ENCODE results near the gene SOD1. TPM values are rescaled to one million over a fixed set of nuclear protein-coding genes. Genes with fewer than 3 reads are reported as not detected.

Gene SOD1
- total RNA-seq, 1 donor: 207 TPM

DNA sequence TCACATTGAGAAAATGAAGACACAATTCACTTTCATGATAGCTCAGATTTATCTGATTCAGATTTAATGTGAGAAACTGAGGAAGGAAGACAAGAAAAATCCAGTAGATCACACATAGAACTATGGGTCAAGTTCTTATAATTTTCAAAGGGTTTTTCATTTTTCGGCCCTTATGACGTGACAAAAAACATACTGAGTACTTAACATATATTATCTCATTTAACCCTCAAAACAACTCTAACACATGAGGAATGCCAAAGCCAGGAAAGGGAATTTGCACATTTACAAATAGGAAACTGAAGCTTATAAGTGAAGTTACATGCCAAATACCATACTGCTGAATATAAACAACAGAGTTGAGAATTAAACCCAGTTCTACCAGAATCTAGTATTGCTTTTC lies 27.6 kb downstream of the SOD1 start:
- peaks cover 4% of the 10 kb centered on the region for H4K20me1 ChIP-seq (ENCODE audit: insufficient read depth, low read length)
- H3K27me3 ChIP-seq (ENCODE audit: insufficient read depth, low read length): no peaks in the 10 kb centered on the region
- no peak overlapping the region for H3K4me3 ChIP-seq (ENCODE audit: insufficient read depth, low read length)
- no peak overlapping the region for H3K4me2 ChIP-seq (ENCODE audit: insufficient read depth, low read length)
- no peak overlapping the region for H3K27ac ChIP-seq (ENCODE audit: low read depth, low read length)
- peaks cover 22% of the 10 kb centered on the region for H3K79me2 ChIP-seq (ENCODE audit: insufficient read depth, low read length)
- H3K4me1 ChIP-seq (ENCODE audit: insufficient read depth, low read length): peaks cover 14% of the 10 kb centered on the region
- no peak for DNase-seq (ENCODE audit: insufficient read length, low spot score, missing footprints)
- no peak overlapping the region for H2AFZ ChIP-seq (ENCODE audit: low read length)
- TF ChIP-seq, protein P1, sequence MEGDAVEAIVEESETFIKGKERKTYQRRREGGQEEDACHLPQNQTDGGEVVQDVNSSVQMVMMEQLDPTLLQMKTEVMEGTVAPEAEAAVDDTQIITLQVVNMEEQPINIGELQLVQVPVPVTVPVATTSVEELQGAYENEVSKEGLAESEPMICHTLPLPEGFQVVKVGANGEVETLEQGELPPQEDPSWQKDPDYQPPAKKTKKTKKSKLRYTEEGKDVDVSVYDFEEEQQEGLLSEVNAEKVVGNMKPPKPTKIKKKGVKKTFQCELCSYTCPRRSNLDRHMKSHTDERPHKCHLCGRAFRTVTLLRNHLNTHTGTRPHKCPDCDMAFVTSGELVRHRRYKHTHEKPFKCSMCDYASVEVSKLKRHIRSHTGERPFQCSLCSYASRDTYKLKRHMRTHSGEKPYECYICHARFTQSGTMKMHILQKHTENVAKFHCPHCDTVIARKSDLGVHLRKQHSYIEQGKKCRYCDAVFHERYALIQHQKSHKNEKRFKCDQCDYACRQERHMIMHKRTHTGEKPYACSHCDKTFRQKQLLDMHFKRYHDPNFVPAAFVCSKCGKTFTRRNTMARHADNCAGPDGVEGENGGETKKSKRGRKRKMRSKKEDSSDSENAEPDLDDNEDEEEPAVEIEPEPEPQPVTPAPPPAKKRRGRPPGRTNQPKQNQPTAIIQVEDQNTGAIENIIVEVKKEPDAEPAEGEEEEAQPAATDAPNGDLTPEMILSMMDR (IDR thresholded peaks at IDR 0.05; ENCODE audit: extremely low read depth, low read depth, low read length): no peak
- no peaks in the 10 kb centered on the region for H3K9me3 ChIP-seq (ENCODE audit: low read depth, low read length)
- H3K36me3 ChIP-seq (ENCODE audit: insufficient read depth, low read length): peaks cover 79% of the 10 kb centered on the region

DNA sequence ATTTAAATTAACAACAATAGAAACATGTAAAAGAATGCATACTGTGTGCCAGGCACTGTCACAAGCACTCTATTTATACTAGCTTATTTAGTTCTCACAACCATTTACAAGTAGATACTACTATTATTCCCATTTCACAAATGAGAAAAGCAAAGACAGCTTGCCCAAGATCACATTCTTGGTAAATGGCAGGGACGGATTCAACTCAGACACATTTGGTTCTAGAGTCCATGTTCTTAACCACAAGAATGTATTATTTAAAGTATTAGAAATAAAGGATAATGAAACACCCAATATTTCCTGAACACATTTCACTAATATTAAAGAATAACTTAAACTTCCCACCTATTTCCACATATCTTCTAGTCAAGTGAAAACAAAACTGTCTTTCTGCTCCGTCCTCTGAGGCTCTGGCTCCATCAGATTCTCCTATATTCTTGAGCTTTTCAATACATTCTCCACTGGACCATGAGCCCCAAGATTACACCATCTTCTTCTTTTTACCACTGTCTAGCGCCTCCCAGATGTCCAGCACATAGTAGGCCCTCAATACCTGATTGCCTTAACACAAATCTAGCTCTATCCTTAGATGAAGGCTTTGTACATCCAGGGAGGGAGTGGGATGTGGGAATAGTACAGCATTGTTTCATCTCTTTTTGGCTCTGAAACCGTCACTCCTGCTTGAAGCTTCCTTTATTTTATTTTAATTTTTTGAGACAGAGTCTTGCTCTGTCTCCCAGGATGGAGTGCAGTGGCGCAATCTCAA lies 29.3 kb downstream of the SOD1 start:
- H3K4me2 ChIP-seq (ENCODE audit: insufficient read depth, low read length): no peak overlapping the region
- no peaks in the 10 kb centered on the region for H3K9me3 ChIP-seq (ENCODE audit: low read depth, low read length)
- no peaks in the 10 kb centered on the region for H4K20me1 ChIP-seq (ENCODE audit: insufficient read depth, low read length)
- H3K79me2 ChIP-seq (ENCODE audit: insufficient read depth, low read length): peaks cover 24% of the 10 kb centered on the region
- TF ChIP-seq, protein P1 (IDR thresholded peaks at IDR 0.05; ENCODE audit: extremely low read depth, low read depth, low read length): no peak
- H2AFZ ChIP-seq (ENCODE audit: low read length): no peak overlapping the region
- no peak overlapping the region for H3K4me3 ChIP-seq (ENCODE audit: insufficient read depth, low read length)
- no peak overlapping the region for H3K27ac ChIP-seq (ENCODE audit: low read depth, low read length)
- no peaks in the 10 kb centered on the region for H3K27me3 ChIP-seq (ENCODE audit: insufficient read depth, low read length)
- no peaks in the 10 kb centered on the region for H3K4me1 ChIP-seq (ENCODE audit: insufficient read depth, low read length)
- DNase-seq (ENCODE audit: insufficient read length, low spot score, missing footprints): no peak
- peaks cover 88% of the 10 kb centered on the region for H3K36me3 ChIP-seq (ENCODE audit: insufficient read depth, low read length)

DNA sequence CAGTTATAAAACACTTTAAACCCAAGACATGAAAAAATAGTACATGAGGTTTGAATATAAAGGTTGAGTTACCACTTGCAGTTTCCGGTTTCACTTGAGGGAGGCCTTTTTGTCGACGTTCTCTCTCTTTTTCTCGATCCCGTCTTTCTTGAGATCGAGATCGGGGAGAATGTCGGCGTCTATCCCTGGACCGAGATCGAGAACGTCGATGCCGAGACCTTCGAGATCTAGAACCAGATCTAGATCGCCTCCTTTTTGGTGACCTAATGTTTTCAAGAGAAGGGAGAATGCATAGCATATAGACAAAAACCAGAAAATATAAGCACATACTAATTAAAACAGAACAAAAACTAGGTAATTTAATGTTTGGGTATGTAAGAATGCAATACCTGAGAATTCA lies 33.7 kb downstream of the SOD1 start:
- no peak overlapping the region for H3K4me2 ChIP-seq (ENCODE audit: insufficient read depth, low read length)
- no peaks in the 10 kb centered on the region for H4K20me1 ChIP-seq (ENCODE audit: insufficient read depth, low read length)
- TF ChIP-seq, protein P1 (IDR thresholded peaks at IDR 0.05; ENCODE audit: extremely low read depth, low read depth, low read length): no peak
- H3K27me3 ChIP-seq (ENCODE audit: insufficient read depth, low read length): no peaks in the 10 kb centered on the region
- DNase-seq (ENCODE audit: insufficient read length, low spot score, missing footprints): no peak
- H3K79me2 ChIP-seq (ENCODE audit: insufficient read depth, low read length): peaks cover 5% of the 10 kb centered on the region
- no peak overlapping the region for H3K4me3 ChIP-seq (ENCODE audit: insufficient read depth, low read length)
- H3K9me3 ChIP-seq (ENCODE audit: low read depth, low read length): no peaks in the 10 kb centered on the region
- H3K27ac ChIP-seq (ENCODE audit: low read depth, low read length): no peak overlapping the region
- H2AFZ ChIP-seq (ENCODE audit: low read length): no peak overlapping the region
- no peaks in the 10 kb centered on the region for H3K4me1 ChIP-seq (ENCODE audit: insufficient read depth, low read length)
- peaks cover 83% of the 10 kb centered on the region for H3K36me3 ChIP-seq (ENCODE audit: insufficient read depth, low read length)

GRCh38 chr21:31696424-31696823 lies 36.9 kb downstream of the SOD1 start:
- Histone ChIP-seq H3K36me3 (ENCODE audit: insufficient read depth, low read length) (peaks cover 82% of the 10 kb centered on the region), H4K20me1 (ENCODE audit: insufficient read depth, low read length) (no peaks in the 10 kb centered on the region), H3K4me2 (ENCODE audit: insufficient read depth, low read length) (no peak overlapping the region), H3K27ac (ENCODE audit: low read depth, low read length) (no peak overlapping the region), H2AFZ (ENCODE audit: low read length) (no peak overlapping the region), H3K27me3 (ENCODE audit: insufficient read depth, low read length) (no peaks in the 10 kb centered on the region), H3K79me2 (ENCODE audit: insufficient read depth, low read length) (peaks cover 17% of the 10 kb centered on the region), H3K4me3 (ENCODE audit: insufficient read depth, low read length) (no peak overlapping the region), H3K4me1 (ENCODE audit: insufficient read depth, low read length) (no peaks in the 10 kb centered on the region), H3K9me3 (ENCODE audit: low read depth, low read length) (no peaks in the 10 kb centered on the region)
- TF ChIP-seq, protein P1 (IDR thresholded peaks at IDR 0.05; ENCODE audit: extremely low read depth, low read depth, low read length): no peak
- DNase-seq (ENCODE audit: insufficient read length, low spot score, missing footprints): no peak

Data from osteoblast (primary cell).